ENCODE results near the gene LETM1.

GRCh38 chr4:1787411-1788077 is 68.4 kb downstream of the LETM1 start:
- TF ChIP-seq EZH2 (IDR thresholded peaks at IDR 0.05) = no peak
- no peak for TF ChIP-seq POLR2A (IDR thresholded peaks at IDR 0.05; ENCODE audit: borderline replicate concordance, extremely low read depth, insufficient read depth, insufficient read length)
- TF ChIP-seq, protein P1, sequence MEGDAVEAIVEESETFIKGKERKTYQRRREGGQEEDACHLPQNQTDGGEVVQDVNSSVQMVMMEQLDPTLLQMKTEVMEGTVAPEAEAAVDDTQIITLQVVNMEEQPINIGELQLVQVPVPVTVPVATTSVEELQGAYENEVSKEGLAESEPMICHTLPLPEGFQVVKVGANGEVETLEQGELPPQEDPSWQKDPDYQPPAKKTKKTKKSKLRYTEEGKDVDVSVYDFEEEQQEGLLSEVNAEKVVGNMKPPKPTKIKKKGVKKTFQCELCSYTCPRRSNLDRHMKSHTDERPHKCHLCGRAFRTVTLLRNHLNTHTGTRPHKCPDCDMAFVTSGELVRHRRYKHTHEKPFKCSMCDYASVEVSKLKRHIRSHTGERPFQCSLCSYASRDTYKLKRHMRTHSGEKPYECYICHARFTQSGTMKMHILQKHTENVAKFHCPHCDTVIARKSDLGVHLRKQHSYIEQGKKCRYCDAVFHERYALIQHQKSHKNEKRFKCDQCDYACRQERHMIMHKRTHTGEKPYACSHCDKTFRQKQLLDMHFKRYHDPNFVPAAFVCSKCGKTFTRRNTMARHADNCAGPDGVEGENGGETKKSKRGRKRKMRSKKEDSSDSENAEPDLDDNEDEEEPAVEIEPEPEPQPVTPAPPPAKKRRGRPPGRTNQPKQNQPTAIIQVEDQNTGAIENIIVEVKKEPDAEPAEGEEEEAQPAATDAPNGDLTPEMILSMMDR (IDR thresholded peaks at IDR 0.05 in 2 of 3, conservative IDR thresholded peaks at IDR 0.05 in 1 of 3; ENCODE audit: borderline replicate concordance in 1 of 3, insufficient read depth in 1 of 3, low read depth in 2 of 3, low read length in 2 of 3) = no peak
- no peak for TF ChIP-seq CEBPB (IDR thresholded peaks at IDR 0.05; ENCODE audit: low read depth)
- no peak for TF ChIP-seq REST (IDR thresholded peaks at IDR 0.05; ENCODE audit: low read depth)
- no peak for TF ChIP-seq JUND (IDR thresholded peaks at IDR 0.05)
- TF ChIP-seq RAD21 (IDR thresholded peaks at IDR 0.05; ENCODE audit: low read depth) = no peak
- TF ChIP-seq SP1 (IDR thresholded peaks at IDR 0.05; ENCODE audit: low read depth) = no peak
- no peak for TF ChIP-seq ELF1 (IDR thresholded peaks at IDR 0.05; ENCODE audit: borderline replicate concordance, low read depth)
